Measurements from ENCODE around the gene RPH3AL.

DNA sequence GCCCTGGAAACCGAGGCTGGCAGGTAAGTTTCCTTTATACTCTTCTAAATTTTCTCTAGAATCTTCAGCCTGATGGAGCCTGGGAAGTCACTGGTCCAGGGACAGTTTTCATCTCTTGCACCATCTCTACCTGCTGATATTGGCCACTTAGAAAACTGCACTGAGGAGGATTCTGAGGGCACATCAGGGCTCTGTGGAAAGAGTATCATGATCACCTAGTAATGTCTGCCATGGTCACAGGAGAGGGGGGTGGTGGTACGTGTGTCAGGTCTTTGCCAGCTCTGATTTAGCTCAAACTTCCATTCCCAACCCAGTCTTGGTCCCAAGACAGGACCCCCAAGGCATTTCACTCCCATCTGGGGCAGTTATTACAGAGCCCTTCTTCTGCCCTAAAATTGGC is 136.0 kb downstream of the RPH3AL start:
- TF ChIP-seq POLR2A (IDR thresholded peaks at IDR 0.05) = no peak
- TF ChIP-seq, protein P1, sequence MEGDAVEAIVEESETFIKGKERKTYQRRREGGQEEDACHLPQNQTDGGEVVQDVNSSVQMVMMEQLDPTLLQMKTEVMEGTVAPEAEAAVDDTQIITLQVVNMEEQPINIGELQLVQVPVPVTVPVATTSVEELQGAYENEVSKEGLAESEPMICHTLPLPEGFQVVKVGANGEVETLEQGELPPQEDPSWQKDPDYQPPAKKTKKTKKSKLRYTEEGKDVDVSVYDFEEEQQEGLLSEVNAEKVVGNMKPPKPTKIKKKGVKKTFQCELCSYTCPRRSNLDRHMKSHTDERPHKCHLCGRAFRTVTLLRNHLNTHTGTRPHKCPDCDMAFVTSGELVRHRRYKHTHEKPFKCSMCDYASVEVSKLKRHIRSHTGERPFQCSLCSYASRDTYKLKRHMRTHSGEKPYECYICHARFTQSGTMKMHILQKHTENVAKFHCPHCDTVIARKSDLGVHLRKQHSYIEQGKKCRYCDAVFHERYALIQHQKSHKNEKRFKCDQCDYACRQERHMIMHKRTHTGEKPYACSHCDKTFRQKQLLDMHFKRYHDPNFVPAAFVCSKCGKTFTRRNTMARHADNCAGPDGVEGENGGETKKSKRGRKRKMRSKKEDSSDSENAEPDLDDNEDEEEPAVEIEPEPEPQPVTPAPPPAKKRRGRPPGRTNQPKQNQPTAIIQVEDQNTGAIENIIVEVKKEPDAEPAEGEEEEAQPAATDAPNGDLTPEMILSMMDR (IDR thresholded peaks at IDR 0.05) = no peak

Measured in Peyer's patch (tissue), 4 donors.